GM19043 (cell line): ENCODE measurements around the gene ZBTB40.

Experiments used
- ATAC-seq: cut with Tn5 transposase; IDR thresholded peaks from one replicate; pipeline ENCODE4 v1.9.1; 2021; ENCODE audit warnings: low read depth; ENCODE audit not compliant: unreplicated experiment

Gene ZBTB40

DNA sequence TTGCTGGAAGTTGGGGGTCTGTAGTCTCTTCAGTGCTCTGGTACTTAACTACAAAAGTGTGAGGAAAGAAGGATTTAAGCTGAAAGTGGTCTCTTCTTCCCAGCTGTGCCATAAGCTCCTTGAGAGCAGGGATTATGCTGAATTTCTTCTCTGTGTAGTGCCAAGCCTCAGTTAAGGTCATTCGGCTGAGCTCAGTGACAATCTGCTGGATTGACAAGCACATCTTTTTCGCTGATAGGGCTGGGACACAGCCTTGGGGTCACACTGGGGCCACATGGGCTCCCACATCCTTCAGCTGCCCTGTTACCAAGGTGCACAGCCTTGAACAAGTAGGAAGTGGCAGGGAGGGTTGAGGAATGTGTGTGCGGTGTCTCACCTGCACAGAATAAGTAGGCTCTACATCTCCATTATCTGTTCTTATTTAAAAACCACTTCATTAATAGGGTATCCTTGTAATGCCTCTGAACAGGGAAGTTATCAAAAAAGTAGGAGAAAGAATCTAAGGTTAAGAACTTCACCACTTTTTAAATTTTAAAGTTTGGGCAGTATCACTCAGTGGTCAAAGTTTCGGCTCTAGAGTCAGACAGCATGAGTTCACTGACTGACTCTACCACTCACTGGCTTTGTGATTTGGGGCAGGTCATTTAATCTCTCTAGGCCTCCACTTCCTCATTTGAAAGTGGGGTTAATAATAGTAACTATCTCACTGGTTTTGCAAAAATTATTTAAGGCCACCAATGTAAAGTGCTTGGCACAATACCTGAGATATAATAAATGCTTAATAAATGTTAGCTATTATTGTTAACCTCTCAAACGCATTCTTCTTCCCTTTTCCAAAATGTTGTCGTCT lies 10.3 kb downstream of the ZBTB40 start:
- ATAC-seq: no peak

DNA sequence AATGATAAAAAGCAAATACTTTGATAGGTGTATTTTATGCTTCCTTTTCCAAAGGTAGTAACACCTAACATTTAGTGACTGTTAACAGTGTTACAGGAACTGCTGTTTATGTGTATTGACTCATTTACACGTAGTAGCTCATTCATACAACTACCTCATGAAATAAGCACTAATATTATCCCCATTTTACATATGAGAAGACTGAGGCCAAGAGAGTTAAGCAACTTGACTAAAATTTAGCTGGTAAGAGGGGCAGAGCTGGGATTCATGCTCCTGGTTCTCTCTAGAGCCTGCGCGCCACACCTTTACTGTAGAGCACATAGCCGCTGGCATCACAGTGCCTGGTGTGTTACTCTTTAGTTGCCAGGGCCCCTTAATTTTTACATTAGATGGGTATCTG lies 11.3 kb downstream of the ZBTB40 start:
- no peak for ATAC-seq

DNA sequence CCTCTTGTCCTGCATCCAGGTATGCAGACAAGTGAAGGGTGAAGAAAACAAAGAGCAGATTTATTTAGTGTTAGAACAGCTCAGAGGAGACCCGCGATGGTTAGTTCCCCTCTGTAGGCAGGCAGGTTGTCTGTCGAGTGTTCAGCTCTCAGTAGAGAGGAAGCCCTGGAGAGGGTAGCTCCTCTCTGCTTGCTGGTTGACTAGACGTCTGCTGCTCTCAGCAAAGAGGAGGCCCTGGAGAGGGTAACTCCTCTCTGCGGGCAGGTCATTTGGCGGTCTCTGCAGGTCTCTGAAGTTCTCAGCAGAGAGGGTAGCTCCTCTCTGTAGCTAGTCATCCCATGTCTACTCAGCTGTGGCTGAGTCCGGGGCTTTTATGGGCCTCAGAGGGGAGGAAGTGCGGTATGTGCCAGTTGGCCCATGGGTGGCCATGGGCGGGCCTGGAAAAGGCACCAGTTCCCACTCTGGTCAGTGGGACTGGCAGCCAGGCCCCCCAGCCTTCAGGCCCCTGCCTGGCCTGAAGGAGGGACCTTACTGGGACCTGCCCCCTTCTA lies 13.4 kb downstream of the ZBTB40 start:
- no peak for ATAC-seq

DNA sequence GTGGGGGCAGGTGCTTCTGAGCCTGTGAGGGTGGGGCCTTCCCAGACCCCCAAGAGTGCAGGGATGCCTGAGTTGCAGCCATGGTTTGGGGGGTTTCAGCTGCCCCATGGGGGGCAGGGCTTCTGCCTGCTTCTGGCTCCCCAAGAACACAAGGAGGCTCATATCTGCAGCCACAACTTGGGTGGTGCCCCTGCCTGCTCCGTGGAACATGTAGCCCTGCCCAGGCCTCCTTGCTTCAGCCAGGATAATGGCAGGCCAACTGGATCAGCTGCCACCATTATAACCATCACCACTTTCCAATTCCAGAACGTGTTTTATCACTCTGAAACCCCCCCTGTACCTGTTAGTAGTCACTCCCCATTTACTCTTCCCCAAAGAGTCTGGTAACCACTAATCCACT lies 14.0 kb downstream of the ZBTB40 start:
- ATAC-seq: no peak

DNA sequence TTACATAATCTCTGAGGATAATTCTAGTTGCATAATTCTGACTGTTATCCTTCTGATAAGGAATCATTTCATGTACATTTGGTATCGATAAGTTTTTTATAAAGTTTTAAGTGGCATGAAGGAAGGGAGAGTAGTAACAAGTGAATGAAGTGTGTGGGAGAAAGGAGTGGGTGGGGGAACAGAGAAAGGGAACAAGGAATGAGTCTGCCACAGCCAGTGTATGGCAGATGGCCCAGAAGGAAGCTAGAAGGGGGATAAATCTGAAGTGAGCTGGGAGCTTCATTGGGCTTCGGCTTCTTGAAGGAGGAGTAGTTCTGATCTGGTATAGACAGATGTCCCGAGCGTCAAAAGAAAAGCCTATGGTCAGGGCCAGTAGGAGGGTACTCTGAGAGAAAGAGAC lies 18.6 kb downstream of the ZBTB40 start:
- ATAC-seq: no peak

DNA sequence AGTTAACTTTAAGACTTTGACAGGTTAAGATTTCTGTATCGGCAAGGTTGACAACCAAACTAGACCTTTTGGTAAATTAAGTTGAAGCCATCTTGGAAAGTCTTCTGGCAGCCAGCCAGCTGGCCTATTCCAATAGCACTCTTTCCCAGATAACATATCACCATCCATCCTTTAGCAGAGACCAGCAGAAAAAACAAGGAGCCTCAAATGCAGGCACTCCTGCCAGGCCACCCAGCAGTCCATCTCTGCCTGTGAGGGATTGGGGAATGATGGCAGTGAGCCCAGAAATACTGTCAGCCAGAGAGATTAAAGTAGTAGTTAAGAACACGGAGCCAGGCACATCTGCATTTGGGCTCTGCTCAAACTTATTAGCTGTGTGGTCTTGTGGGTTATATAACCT lies 19.4 kb downstream of the ZBTB40 start:
- ATAC-seq: no peak

DNA sequence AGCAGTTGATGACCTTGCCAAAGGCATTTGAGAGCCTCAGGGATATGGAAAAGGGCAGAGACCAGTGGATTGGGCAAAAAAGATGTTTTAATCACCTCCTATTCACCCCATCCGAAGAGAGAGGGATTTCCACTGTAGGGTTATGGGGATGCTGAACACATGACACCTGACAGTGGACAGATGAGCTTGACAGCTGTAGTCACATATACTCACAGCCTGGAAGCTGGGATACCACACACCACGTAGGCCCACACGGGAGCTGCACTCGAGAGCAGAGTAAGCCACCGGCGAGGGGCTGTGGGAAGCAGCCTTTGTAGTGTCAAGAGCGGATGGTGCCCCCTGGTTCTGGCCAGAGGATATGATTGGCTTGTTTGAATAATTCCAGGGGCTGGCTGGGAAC lies 20.0 kb downstream of the ZBTB40 start:
- ATAC-seq: no peak

DNA sequence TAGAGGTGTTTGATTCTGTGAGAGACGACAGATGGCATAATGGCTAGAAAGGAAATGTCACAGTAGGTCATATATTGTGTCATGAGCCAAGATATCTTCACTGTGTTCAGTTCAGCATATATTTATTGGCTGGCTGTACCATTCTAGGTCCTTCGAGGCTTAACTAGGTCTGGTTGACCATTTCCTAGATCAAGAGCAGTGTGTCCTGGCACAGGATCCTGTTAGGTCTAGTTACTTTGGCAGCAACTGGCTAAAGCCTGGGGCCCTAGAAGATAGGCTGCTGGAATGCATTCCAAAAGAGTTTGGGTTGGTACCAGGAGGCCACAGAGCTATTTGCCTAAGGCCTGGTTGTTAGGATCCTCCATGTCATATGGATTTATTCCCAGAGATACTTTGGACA lies 20.9 kb downstream of the ZBTB40 start:
- ATAC-seq: no peak

DNA sequence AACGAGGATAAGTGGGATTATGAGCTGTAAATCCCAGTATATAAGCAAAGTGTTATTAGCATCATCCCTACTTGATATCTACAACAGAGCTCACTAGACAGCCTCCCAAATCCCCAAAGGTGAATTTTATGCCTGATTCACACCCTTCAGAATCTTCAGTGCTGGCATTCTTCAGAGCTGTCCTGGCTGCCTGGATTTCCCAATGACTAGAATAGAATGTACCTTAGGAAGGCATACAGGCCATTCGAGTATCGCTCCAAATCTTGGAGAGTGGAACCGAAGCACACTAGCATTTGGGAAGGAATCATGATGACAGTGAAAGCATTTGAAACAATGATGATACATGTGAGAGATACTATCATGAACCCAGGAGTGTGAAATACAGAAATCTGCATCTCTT lies 22.3 kb downstream of the ZBTB40 start:
- ATAC-seq: no peak

DNA sequence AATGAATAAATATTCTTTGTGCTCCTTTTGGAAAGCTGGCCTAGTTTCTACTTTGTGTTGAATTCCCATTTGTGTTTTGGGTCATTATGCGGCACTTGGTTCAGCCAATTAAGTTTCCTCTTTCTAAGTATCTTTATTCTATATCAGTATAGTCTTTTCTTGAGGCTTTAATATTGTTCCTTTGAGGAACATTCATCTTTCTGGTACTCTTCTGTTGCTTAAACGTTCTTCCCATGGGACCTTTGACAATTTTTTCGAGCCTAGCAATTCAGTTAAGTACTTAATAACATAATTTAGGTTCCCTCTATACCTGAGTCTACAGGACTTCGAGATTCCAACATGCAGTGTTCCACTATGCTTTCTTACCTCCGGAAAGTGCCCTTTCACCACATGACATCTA lies 24.9 kb downstream of the ZBTB40 start:
- ATAC-seq: no peak

DNA sequence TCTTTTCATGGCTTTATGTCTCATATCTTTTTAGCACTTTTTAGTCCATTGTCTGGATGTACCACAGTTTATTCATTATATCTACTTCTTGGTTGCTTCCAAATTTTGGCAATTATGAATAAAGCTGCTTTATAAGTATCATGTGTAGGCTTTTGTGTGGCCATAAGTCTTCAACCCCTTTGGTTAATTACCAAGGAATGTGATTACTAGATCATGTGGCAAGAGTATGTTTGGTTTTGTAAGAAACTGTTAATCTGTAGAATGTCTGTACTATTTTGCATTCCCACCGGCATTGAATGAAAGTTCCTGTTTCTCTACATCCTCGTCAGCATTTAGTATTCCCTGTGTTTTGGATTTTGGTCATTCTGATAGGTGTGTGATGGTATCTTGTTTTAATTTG lies 31.5 kb downstream of the ZBTB40 start:
- ATAC-seq: no peak

DNA sequence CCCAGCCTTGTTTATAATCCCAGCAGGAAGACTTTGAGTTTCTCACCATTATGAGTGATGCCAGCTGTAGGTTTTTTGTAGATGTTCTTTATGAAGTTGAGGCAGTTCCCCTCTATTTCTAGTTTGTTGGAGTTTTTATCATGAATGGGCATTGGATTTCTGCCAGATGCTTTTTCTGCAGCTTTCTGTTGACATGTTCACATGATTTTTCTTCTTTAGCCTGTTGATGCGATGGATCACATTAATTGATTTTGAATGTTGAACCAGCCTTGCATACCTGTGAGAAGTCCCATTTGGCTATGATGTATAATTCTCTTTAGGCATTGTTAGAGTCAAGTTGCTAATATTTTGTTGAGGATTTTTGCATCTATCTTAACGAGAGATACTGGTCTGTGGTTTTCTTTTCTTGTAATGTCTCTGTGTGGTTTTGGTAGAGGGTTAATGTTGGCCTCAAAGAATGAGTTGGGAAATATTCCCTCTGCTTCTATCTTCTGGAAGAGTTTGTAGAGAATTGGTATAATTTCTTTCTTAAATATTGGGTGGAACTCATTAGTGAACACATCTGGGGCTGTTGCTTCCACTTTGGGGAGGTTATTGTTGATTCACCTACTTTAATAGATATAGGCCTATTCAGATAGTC lies 33.2 kb downstream of the ZBTB40 start:
- ATAC-seq: no peak

DNA sequence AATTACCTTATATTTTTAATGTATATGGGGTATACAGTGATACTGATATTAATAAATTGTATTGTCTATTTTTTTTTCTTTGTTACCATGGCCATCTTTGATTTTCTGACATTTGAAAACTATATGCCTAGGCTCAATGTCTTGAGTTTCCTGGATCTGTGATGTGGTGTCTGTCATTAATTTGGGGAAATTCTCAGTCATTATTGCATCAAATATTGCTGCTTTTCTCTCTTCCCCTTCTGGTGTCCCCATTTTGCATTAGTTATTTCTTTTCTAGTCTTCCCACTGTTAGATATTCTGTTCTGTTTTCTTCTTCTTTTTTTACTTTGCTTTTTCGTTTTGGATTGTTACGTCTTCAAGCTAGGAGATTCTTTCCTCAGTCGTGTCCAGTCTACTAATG lies 33.8 kb downstream of the ZBTB40 start:
- ATAC-seq: no peak

DNA sequence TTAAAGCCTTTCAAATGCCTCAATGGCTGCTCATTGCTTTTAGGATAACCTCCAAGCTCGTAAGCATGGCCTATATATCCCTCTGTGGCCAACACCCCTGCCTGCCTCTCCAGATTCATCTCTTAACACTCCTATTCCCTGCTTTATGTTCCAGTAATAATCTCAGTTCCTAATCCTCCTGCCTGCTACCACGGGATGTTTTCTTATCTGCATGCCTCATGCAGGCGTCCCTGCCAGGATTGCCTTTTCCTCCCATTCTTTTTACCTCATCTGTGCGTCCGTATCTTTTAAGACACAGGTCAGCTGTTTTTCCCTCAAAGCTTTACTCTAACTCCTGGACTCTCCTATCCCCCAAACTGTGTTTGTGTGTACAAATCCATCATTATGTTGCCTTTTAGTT lies 36.1 kb downstream of the ZBTB40 start:
- no peak for ATAC-seq

DNA sequence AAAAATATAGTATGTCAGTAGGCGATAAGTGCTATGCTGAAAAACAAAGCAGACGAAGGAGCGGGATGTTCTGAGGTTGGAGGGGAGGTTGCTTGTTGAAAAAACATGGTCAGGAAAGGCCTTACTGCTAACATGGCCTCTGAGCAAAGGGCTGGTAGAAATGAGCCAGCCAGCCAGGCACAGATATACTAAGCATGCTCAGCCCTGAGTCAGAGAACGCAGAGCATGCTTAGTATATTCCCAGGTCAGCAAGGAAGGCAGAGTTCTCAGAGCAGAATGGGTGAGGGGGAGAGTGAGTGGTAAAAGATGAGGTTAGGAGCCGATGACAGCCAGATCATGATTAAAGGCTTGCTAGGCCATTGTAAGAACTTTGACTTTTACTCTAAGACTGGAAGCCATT lies 36.7 kb downstream of the ZBTB40 start:
- ATAC-seq: no peak

DNA sequence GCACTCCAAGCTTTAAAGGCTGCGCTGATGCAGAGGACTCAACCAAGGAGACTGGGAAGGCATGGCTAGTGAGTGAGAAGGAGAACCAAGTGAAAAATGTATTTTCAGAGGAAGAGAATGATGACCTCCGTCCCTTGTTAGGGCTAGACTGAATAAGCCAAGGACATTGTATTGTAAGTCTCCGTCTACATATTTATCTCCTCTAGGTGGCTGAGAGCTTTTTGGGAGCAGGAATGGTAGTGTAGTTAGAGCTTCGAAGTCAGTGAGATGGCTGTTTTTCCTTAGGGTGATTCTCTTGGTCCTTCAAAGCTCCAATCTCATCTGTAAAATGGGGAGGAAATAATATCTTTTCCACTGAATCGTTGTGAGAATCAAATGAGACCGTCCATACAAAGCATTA lies 37.6 kb downstream of the ZBTB40 start:
- ATAC-seq: no peak

DNA sequence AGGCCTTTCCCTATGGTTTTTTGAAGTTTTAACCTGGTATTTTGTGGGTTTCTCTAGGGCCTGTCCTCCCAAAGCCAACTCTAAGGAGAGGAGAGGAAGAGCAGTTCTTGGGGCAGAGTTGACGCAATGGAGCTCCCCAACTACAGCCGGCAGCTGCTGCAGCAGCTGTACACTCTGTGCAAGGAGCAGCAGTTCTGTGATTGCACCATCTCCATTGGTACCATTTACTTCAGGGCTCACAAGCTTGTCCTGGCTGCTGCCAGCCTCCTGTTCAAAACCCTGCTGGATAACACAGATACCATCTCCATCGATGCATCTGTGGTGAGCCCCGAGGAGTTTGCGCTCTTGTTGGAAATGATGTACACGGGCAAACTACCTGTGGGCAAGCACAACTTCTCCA lies 38.2 kb downstream of the ZBTB40 start:
- no peak for ATAC-seq

DNA sequence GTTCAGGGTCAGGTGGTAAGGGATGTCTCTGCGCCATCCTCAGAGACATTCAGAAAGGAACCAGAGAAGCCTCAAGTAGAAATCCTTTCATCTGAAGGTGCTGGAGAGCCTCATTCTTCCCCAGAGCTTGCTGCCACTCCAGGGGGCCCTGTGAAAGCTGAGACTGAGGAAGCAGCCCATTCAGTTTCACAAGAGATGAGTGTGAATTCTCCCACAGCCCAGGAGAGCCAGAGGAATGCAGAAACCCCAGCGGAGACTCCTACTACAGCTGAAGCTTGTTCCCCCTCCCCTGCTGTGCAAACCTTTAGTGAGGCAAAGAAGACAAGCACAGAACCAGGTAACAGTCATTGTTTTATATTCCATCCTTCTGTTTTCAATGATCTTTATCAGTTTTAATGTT lies 38.7 kb downstream of the ZBTB40 start:
- no peak for ATAC-seq

DNA sequence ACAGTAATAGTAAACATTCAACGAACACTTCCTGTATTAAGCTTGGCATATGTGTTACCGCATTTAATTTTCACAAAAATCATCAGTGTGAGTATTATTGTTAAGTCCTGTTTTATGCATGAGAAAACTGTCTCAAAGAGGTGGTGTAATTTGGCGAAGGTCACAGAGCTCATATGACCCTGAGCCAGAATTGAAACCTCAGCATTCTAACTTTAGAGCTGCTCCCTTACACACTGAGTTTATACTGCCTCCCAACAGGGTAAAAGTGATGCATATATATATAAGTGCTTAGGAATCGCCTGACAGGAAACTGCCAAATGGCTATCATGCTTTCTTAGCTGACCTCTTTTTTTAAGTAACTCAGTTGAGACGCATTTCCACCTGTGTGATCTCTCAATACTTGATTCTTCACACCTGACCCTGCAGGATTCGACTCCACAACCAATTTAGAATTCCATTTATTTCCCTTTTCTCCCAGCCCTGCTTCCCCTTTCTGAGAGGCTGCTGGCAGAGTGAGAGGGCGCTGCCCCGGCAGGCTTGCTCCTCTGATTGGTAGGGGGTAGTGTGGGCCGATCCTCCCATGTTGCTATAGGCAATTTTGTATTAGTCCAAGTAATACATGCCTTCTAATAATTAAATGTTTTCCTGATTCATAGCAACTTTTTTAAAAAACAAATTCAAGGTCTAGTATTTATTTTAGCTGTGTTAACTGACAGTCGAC lies 40.5 kb downstream of the ZBTB40 start:
- ATAC-seq: no peak

DNA sequence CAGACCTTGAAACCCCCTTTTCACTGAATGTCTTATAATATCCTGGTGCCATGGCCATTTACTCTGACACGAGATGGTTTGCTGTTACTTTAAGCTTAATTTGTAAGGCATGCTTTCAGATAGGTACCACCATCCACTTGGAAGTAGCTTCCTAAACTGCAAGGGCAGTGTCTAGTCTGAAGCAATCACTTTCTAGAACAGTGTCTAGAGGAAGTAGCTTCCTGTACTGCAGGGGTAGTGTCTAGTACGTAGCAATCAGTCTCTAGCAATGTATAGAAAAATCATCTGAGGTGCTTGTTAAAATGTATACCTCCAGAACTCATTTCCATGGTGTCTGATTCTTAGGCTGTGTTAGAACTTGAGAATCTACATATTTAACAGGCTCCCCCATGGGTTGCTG lies 42.5 kb downstream of the ZBTB40 start:
- ATAC-seq: no peak

DNA sequence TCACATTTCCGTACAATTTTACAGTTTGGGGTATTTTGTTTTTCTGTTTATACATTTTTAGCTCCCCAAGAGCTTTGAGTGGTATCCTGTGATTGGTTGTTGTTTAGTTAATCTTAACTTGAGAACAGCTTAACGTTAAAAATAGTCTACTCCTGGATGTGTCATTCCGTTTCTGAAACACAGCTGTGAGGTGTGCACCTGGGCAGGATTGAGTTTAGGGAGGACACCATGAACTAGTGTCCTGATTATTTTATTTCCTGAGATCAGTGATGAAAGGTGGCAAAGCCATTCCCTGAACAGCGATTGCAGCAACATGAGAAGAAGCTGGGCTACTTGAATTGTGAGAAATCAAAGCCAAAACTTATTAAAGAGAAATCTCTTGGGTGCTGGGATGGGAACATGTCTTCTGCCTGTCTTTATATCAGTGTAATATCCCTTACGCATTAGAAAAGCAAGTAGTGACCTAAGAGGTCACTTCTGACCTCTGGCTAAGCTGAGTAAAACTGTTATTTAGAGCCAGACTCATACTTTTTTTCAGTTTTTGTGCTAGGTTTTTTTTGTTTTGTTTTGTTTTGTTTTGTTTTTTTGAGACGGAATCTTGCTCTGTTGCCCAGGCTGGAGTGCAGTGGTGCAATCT lies 43.4 kb downstream of the ZBTB40 start:
- no peak for ATAC-seq
